GM23338 (cell line): Measurements from ENCODE around the gene FNIP2.

Experiments used
- CREB1 ChIP-seq: fragments of 250-450 bp; sonication (Bioruptor Pico); IDR thresholded peaks from 2 replicates; pipeline ENCODE4 v1.5.0; 2020; ENCODE audit warnings: low read depth, mild to moderate bottlenecking, moderate library complexity
- CTCF ChIP-seq, 2 experiments: fragments of 200-600 bp in 1 of 2; sonication (generic) in 1 of 2; conservative IDR thresholded peaks; 2 replicates each; pipeline versions ENCODE4 v1.5.1 to v1.6.1; 2016 to 2017; ENCODE audit warnings: antibody characterized with exemption in 2 of 2, low read depth in 2 of 2, mild to moderate bottlenecking in 2 of 2, moderate library complexity in 1 of 2
- ETS1 ChIP-seq: IDR thresholded peaks from 2 replicates; pipeline ENCODE4 v1.6.1; 2016; ENCODE audit warnings: antibody characterized with exemption
- EZH2 ChIP-seq: fragments of 200-600 bp; sonication (generic); IDR thresholded peaks from one replicate; pipeline ENCODE4 v1.8.0; 2017; ENCODE audit warnings: antibody characterized with exemption, mild to moderate bottlenecking, low read depth; ENCODE audit not compliant: unreplicated experiment
- EZH2phosphoT487 ChIP-seq: fragments of 200-600 bp; sonication (generic); IDR thresholded peaks from one replicate; pipeline ENCODE4 v1.8.1; 2018; ENCODE audit warnings: antibody characterized with exemption; ENCODE audit not compliant: unreplicated experiment
- JUNB ChIP-seq: IDR thresholded peaks from one replicate; pipeline ENCODE4 v1.6.1; 2016; ENCODE audit warnings: antibody characterized with exemption; ENCODE audit not compliant: unreplicated experiment
- NANOG ChIP-seq: IDR thresholded peaks from 2 replicates; pipeline ENCODE4 v1.6.1; 2016; ENCODE audit warnings: antibody characterized with exemption, borderline replicate concordance
- POLR2AphosphoS5 ChIP-seq: IDR thresholded peaks from 2 replicates; pipeline ENCODE4 v1.6.1; 2016; ENCODE audit warnings: antibody characterized with exemption, low read depth
- STAT1 ChIP-seq: IDR thresholded peaks from one replicate; pipeline ENCODE4 v1.6.1; 2016; ENCODE audit warnings: antibody characterized with exemption; ENCODE audit not compliant: unreplicated experiment
- ZNF114 ChIP-seq: fragments of 250-450 bp; sonication (Bioruptor Pico); IDR thresholded peaks from 2 replicates; pipeline ENCODE4 v1.5.0; 2020; ENCODE audit warnings: mild to moderate bottlenecking, moderate library complexity
- ZNF331 ChIP-seq: fragments of 250-450 bp; sonication (Bioruptor Pico); IDR thresholded peaks from 2 replicates; pipeline ENCODE4 v1.5.0; 2020; ENCODE audit warnings: low read depth, mild to moderate bottlenecking, moderate library complexity
- TF ChIP-seq, protein P1 (sequence below): IDR thresholded peaks from one replicate; pipeline ENCODE4 v1.6.1; 2018; ENCODE audit warnings: antibody characterized with exemption; ENCODE audit not compliant: unreplicated experiment

DNA sequence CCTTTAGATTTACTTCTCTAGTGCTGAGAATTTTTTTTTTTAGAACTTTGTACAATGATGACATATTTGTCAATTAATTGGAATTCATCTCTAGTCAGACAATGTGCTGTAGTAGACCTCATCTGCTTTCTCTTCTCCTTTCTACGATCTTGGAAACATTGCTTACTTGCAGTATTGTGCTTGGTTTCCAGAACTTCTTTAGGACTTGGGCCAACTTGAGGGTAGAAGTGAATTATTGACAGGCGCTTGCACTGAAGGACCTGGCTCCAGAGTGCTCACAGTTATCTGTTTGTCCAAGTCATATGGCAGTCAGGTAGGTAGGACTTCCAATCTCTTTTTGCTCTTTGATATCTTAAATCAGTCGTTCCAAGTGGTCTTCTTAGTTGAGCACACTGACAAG is 39.6 kb downstream of the FNIP2 start:
- TF ChIP-seq EZH2 (no peak), CTCF (conservative IDR thresholded peaks at IDR 0.05; ENCODE audit: low read depth in 2 of 2) (no peak), POLR2AphosphoS5 (no peak), EZH2phosphoT487 (no peak), CREB1 (CRISPR knock-in tag) (no peak), JUNB (no peak), STAT1 (no peak), ZNF114 (CRISPR knock-in tag) (no peak), ETS1 (no peak), ZNF331 (CRISPR knock-in tag) (no peak), NANOG (no peak)
- TF ChIP-seq, protein P1, sequence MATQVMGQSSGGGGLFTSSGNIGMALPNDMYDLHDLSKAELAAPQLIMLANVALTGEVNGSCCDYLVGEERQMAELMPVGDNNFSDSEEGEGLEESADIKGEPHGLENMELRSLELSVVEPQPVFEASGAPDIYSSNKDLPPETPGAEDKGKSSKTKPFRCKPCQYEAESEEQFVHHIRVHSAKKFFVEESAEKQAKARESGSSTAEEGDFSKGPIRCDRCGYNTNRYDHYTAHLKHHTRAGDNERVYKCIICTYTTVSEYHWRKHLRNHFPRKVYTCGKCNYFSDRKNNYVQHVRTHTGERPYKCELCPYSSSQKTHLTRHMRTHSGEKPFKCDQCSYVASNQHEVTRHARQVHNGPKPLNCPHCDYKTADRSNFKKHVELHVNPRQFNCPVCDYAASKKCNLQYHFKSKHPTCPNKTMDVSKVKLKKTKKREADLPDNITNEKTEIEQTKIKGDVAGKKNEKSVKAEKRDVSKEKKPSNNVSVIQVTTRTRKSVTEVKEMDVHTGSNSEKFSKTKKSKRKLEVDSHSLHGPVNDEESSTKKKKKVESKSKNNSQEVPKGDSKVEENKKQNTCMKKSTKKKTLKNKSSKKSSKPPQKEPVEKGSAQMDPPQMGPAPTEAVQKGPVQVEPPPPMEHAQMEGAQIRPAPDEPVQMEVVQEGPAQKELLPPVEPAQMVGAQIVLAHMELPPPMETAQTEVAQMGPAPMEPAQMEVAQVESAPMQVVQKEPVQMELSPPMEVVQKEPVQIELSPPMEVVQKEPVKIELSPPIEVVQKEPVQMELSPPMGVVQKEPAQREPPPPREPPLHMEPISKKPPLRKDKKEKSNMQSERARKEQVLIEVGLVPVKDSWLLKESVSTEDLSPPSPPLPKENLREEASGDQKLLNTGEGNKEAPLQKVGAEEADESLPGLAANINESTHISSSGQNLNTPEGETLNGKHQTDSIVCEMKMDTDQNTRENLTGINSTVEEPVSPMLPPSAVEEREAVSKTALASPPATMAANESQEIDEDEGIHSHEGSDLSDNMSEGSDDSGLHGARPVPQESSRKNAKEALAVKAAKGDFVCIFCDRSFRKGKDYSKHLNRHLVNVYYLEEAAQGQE, result no peak
